NCI-H1105 (cell line): ENCODE results near the gene ADISSP.

Experiments
- DNase-seq: peaks from one replicate; lab custom pipeline; 2025; lab: John Stamatoyannopoulos, UW

ADISSP gene

GRCh38 chr20:3755269-3755668, 12.3 kb downstream of the ADISSP start:
- DNase-seq, result no peak

- DNase-seq, result no peak
Measured at GRCh38 chr20:3754276-3754630, 13.3 kb downstream of the ADISSP start.

GRCh38 chr20:3753501-3754275, 13.9 kb downstream of the ADISSP start:
- DNase-seq, result no peak

- DNase-seq, result peak; percentile 22
Measured at GRCh38 chr20:3753098-3753497, 14.5 kb downstream of the ADISSP start.

DNA sequence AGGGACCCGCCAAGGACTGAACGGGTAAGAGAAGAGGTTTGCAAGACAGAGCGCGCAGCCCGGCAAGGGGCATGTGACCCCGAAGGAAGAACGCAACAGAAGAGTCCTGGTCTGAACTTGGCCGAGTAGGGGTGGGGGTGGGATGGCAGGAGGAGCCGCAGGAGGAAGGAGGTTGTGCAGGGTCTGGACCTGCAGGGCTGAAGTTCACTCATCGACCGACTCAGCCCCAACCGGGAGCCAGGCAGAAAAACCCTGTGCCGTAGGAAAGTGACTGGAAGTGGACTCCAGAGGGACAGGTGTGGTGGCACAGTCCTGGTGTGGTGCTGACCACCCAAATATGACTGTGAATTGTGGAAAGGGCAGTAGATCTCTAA, 15.2 kb downstream of the ADISSP start:
- no peak for DNase-seq

DNA sequence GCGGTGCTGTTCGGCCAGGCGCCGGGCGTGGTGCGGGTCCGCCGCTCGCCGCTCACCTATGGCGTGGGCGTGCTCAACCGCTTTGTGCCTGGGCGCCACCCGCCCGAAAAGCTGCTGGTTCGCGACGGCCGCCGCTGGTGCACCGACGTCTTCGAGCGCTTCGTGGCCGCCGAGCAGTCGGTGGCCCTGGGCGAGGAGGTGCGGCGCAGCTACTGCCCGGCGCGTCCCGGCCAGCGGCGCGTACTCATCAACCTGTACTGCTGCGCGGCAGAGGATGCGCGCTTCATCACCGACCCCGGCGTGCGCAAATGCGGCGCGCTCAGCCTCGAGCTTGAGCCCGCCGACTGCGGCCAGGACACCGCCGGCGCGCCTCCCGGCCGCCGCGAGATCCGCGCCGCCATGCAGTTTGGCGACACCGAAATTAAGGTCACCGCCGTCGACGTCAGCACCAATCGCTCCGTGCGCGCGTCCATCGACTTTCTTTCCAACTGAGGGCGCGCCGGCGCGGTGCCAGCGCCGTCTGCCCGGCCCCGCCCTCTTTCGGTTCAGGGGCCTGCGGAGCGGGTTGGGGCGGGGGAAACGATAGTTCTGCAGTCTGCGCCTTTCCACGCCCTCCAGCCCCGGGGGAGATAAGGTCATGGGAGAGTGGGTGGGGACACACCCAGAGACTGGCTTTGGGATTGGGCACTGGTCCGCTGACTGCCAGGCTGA, 15.7 kb downstream of the ADISSP start:
- peak; percentile 85 for DNase-seq

DNA sequence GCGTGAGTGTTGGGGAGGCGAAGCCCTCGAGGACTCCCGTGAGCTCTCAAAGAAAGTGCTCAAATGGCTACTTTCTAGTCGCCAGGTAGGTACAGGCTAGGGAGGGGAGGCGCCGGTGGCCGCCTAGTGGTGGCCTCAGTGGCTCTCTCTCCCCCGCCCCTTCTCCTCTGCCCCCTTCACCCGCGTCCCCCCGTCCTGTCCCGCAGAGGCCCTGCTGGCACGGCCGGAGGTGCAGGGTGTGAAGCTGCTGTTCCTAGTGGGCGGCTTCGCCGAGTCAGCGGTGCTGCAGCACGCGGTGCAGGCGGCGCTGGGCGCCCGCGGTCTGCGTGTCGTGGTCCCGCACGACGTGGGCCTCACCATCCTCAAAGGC, 16.3 kb downstream of the ADISSP start:
- DNase-seq, result peak; percentile 9

DNA sequence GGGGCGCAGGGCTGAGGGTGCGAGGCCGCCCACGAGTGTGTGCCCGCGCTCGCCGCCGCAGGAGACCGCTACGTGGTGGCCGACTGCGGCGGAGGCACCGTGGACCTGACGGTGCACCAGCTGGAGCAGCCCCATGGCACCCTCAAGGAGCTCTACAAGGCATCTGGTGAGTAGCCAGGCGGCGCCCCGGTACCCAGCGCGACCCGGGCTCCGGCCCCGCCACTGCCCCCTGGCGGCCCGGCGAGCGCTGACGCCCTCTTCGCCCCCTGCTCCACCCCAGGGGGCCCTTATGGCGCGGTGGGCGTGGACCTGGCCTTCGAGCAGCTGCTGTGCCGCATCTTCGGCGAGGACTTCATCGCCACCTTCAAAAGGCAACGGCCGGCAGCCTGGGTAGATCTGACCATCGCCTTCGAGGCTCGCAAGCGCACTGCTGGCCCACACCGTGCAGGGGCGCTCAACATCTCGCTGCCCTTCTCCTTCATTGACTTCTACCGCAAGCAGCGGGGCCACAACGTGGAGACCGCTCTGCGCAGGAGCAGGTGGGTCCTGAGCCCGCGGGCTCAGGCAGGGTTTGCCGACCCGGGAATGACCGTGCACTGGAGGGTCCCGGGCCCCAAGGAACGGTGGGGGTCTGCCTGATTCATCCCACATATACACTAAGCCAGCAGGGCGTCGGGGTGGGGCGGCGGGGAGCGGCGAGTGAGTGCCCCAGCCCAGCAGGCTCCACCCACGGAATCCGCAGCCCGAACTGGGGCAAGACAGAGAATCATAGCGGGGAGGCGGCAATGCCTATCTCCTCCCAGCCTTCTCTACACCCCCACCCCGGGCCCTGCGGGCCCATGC, 17.6 kb downstream of the ADISSP start:
- DNase-seq, result peak; percentile 76

DNA sequence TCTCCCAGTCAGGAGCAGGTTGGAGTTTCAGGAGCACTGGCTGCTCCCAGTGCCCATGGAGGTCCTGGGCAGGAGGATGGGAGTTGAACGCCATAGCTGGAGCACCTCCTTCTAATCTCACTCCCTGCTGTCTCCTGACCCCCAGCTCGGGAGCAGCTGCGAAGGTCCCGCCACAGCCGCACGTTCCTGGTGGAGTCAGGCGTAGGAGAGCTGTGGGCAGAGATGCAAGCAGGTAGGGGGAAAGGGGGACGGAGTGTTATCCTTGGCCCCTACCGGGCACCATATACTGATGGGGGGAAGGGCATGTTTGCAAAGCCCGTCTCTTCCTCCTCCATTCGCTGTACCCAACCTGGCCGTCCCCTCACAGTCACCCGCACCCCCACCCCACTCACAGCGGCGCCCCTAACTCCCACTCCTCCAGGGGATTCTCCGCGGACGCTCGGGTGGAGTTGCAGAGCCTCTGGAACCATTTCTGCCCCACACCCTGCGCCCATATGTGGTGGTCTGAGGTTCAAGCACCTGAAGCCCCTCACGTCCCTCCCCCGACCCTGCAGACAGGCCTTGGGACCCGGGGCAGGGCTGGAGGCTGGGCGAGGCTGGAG, 18.4 kb downstream of the ADISSP start:
- no peak for DNase-seq

DNA sequence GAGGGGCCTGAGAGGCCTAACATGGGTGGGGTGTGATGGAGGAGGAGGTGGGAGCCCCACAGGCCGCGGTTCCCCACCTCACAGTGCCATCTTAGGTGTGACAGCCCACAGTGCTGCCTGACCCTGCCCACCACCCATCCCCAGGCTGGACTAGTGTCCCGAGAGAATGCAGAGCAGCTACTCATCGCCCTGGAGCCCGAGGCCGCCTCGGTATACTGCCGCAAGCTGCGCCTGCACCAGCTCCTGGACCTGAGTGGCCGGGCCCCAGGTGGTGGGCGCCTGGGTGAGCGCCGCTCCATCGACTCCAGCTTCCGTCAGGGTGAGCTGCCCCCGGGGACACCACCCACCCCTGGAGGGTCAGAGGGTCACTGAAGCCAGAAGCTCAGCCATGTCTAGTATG, 19.5 kb downstream of the ADISSP start:
- no peak for DNase-seq

GRCh38 chr20:3747471-3747870, 20.1 kb downstream of the ADISSP start:
- no peak for DNase-seq

DNA sequence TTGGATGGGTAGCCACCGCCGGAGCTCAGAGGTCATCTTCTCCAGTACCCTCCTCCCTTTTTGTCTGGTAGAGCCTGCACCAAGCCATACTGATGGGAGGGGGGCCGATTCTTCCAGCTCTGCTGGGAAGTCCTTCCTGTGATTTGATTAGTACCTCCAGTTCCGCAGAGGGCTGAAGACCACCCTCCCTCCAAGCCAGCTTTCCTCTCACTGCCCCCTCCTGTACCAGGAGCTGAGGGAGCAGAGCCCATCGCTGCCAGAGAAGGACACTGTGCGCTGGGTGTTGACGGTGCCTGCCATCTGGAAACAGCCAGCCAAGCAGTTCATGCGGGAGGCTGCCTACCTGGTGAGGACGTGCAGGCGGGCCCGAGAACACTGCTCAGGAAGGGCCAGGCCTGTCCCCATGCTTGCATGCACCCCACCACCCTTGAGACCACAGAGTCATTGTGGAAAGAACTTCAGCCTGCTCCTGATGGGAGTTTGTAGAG, 21.8 kb downstream of the ADISSP start:
- DNase-seq, result no peak

GRCh38 chr20:3744806-3745685, 22.5 kb downstream of the ADISSP start:
- peak; percentile 83 for DNase-seq

DNA sequence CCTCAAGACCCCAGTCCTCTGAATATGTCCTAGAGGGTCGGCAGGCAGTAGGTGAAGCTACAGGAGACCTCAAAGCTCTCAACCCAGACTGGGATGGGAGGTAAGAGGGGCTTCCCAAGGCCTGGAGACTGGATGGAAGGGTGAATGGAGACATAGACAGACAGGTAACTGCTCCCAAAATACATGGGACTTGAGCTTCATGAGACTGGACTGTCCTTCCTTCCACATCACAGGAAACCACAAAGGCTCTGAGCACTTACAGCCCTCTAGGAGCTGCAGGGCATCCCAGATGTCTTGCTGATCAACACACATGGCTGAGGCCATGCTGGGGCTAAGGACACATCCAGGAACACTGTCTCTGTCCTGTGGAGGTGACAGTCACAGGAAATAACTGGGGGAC, 23.5 kb downstream of the ADISSP start:
- DNase-seq, result no peak

DNA sequence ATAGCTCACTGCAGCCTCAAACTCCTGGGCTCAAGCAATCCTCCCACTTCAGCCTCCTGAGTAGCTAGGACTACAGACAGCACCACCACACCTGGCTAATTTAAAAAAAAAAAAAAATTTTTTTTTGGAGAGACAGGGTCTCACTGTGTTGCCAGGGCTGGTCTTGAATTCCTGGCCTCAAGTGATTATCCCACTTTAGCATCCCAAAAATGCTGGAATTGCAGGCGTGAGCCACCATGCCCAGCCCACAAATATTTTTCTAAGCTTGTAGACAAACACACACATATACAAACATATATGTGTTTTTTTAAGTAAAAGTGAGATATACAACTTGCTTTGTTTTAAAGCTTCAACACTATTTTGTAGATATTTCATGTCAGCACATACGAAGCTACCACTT, 24.3 kb downstream of the ADISSP start:
- no peak for DNase-seq

- DNase-seq, result no peak
Measured at GRCh38 chr20:3741836-3742458, 25.6 kb downstream of the ADISSP start.

DNA sequence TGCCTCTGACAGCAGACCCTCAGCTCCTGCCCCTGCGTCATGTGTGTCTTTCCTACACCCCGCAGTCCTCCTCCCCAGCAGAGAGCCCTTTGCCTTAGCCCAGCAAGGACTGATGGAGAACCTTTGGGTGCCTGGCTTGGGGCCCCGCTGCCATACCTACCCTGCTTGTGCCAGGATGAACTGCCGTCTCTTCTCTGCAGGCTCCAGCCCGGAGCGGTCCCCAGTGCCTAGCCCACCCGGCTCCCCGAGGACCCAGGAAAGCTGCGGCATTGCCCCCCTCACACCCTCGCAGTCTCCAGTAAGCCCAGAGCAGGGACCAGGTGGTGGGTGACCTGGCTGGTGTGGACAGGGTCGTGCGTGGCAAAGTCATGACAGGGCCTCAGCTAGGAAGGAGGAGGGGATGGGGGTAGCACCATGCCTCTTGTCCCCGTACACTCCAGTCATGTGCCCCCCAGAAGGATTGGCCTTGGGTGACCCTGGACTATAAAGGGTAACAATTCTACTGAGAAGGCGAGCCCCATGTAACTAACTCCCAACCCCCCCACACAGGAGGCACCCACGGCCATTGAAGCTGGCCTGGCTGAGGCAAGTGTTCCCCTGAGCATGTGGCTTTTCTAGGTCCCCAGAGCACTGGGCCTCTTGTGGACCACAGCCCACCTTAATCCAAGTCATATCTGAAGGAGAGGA, 26.8 kb downstream of the ADISSP start:
- DNase-seq, result no peak

DNA sequence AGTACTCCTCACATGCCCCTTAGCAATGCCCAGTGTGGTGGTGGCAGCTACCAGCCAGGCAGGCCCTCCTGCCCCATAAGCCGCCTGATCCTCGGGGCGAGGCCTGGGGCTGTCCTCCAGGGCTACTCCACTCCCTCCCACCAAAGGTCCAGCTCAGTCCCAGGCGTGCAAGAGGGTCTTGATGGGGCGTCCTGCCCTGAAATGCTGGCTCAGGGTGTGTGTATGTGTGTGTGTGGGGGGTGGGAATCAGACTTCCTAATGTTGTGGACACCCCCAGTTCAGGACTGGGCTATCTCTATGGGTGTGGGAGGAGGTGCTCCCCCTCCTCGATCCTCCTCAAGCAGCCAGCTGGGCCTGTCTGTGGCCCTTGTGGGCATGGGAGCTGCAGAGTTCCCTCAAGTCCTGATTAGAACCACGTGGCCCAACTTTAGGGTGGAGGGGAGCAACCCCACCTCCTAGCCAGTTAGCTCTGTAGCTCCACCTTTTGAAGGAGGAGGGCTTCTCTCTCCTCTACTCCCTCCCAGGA, 27.6 kb downstream of the ADISSP start:
- DNase-seq, result no peak

DNA sequence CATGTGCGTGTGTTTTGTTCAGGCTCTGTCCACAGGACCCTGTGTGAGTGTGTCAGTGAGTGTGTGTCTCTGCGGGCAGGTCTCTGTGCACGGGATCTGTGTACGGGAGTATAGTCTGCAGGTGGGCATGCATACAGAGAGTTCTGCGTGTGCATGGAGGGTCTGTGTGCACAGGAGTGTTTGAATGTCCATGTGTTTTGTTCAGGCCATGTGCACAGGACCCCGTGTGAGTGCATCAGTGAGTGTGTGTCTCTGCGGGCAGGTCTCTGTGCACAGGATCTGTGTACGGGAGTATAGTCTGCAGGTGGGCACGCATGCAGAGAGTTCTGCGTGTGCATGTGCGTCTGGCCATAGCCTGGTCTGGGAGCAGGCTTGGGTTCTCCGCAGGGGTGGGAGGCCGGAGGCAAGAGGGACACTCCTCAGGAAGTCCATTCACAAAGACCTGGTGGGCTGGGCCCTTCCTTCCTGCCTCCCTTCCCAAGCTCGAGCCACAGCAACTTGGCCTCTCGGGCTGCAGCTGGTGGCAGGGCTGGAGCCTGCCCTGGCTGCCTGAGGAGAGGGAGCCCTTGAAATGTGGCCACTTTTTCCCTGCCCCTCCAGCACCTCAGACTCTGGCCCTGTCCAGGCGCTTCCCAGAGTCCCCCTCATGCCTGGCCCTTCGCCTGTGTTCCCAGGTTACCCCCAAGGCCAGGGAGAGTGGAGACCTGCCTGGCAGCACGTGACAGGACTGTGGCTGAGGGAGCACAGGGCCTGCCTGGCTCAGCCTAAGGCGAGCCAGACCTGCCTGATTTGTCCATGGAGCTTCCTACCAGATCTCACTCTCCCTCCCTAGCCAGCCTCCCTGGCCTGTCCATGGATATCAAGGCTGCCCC, 28.3 kb downstream of the ADISSP start:
- DNase-seq, result no peak
